SU-DHL-6 (cell line): ENCODE data around the gene MRPS27.

ENCODE experiments used
- H2AFZ ChIP-seq: fragments of 200-600 bp; sonication (generic); 2 replicates; pipeline ENCODE4 v1.6.1; 2014; ENCODE audit warnings: low read depth, mild to moderate bottlenecking, moderate library complexity, mixed read lengths, antibody characterized with exemption, low read length; ENCODE audit not compliant: severe bottlenecking
- H3F3A ChIP-seq: fragments of 200-600 bp; shearing (Covaris generic); 2 replicates; pipeline ENCODE4 v1.6.0; 2016; ENCODE audit warnings: antibody characterized with exemption, mild to moderate bottlenecking; ENCODE audit not compliant: insufficient read depth
- H3K27ac ChIP-seq: fragments of 200-600 bp; sonication (generic); 2 replicates; pipeline ENCODE4 v1.5.1; 2016; ENCODE audit warnings: low read depth, mild to moderate bottlenecking, low read length, moderate library complexity, mixed read lengths
- H3K27me3 ChIP-seq: fragments of 200-600 bp; sonication (generic), shearing (Covaris generic); 2 replicates; pipeline ENCODE4 v1.6.0; 2014; ENCODE audit warnings: mild to moderate bottlenecking, low read length
- H3K36me3 ChIP-seq: fragments of 200-600 bp; sonication (generic); 2 replicates; pipeline ENCODE4 v1.6.1; 2014; ENCODE audit warnings: mild to moderate bottlenecking, low read length, mixed read lengths
- H3K4me2 ChIP-seq: fragments of 300-600, 200-600 bp; shearing (Covaris generic), sonication (generic); 2 replicates; pipeline ENCODE4 v1.6.0; 2014; ENCODE audit warnings: low read length, low read depth, mild to moderate bottlenecking; ENCODE audit not compliant: poor library complexity, severe bottlenecking
- H3K4me3 ChIP-seq: fragments of 200-600 bp; sonication (generic); 2 replicates; pipeline ENCODE4 v1.5.1; 2014; ENCODE audit warnings: antibody characterized with exemption, low read length, mild to moderate bottlenecking, mixed read lengths; ENCODE audit not compliant: insufficient read depth, poor library complexity, severe bottlenecking
- H3K79me2 ChIP-seq: fragments of 200-600 bp; sonication (generic); 2 replicates; pipeline ENCODE4 v1.6.1; 2014; ENCODE audit warnings: mild to moderate bottlenecking, low read length, moderate library complexity; ENCODE audit not compliant: insufficient read depth
- H3K9ac ChIP-seq: fragments of 200-600 bp; sonication (generic); 2 replicates; pipeline ENCODE4 v1.7.0; 2014; ENCODE audit warnings: mild to moderate bottlenecking, low read length
- H3K9me2 ChIP-seq: fragments of 200-600 bp; sonication (generic); replicated peaks from 2 replicates; pipeline ENCODE4 v1.6.1; 2014; ENCODE audit warnings: low read length; ENCODE audit not compliant: insufficient read depth
- H3K9me3 ChIP-seq: fragments of 200-600 bp; sonication (generic); 2 replicates; pipeline ENCODE4 v1.6.1; 2014; ENCODE audit warnings: low read length, mixed read lengths; ENCODE audit not compliant: insufficient read depth
- H4K20me1 ChIP-seq: fragments of 200-600 bp; sonication (generic); 2 replicates; pipeline ENCODE4 v1.6.1; 2014; ENCODE audit warnings: low read depth, mild to moderate bottlenecking, antibody characterized with exemption, low read length, moderate library complexity, mixed read lengths
- EZH2phosphoT487 ChIP-seq: fragments of 200-600 bp; sonication (generic), shearing (Covaris generic); conservative IDR thresholded peaks from 2 replicates; pipeline ENCODE4 v1.6.1; 2018; ENCODE audit warnings: mild to moderate bottlenecking, antibody characterized with exemption, low read length, moderate library complexity, mixed read lengths
- TF ChIP-seq, protein P1 (sequence below): fragments of 200-600 bp; sonication (generic); IDR thresholded peaks from one replicate; pipeline ENCODE4 v1.5.1; 2017; ENCODE audit warnings: antibody characterized with exemption, mild to moderate bottlenecking, low read length, moderate library complexity; ENCODE audit not compliant: insufficient read depth, poor library complexity, severe bottlenecking

Gene MRPS27

DNA sequence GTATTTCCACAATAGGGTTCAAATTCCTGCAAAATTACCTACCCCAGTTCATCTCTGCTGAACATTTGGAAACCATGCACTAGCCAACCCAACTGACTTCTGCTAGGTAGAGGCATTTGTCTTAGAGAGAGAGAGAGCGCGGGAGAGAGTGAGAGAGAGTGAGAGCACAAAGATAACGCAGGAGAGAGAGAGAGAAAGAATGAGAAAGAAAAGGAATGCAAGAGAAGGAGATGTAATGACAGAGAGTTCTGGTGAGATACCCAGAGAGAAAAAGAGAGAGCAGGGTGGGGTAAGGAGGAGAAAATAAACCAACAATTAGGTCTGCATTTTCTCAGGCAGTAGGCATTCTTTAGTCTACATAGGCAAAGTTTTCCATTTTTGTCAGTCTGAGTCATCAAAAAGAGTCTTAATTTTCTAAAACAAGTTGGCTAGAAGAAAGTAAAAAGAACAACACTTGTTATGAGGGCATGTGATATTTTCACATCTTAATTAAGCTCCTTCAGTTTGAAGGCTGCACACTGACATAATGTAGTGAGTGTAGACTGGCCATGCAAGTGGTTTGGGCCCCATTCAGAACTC is 114.5 kb downstream of the MRPS27 start:
- no peak for TF ChIP-seq EZH2phosphoT487
- TF ChIP-seq, protein P1, sequence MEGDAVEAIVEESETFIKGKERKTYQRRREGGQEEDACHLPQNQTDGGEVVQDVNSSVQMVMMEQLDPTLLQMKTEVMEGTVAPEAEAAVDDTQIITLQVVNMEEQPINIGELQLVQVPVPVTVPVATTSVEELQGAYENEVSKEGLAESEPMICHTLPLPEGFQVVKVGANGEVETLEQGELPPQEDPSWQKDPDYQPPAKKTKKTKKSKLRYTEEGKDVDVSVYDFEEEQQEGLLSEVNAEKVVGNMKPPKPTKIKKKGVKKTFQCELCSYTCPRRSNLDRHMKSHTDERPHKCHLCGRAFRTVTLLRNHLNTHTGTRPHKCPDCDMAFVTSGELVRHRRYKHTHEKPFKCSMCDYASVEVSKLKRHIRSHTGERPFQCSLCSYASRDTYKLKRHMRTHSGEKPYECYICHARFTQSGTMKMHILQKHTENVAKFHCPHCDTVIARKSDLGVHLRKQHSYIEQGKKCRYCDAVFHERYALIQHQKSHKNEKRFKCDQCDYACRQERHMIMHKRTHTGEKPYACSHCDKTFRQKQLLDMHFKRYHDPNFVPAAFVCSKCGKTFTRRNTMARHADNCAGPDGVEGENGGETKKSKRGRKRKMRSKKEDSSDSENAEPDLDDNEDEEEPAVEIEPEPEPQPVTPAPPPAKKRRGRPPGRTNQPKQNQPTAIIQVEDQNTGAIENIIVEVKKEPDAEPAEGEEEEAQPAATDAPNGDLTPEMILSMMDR = no peak
- H3K36me3 ChIP-seq = no peaks in the 10 kb centered on the region
- H3K4me2 ChIP-seq = no peak overlapping the region
- no peaks in the 10 kb centered on the region; the same call in 1 of the 2 replicates for H3F3A ChIP-seq
- H3K27ac ChIP-seq = no peak overlapping the region
- no peaks in the 10 kb centered on the region for H3K27me3 ChIP-seq
- no peaks in the 10 kb centered on the region for H3K9me3 ChIP-seq
- no peaks in the 10 kb centered on the region for H3K79me2 ChIP-seq
- H2AFZ ChIP-seq = no peak overlapping the region
- H3K9me2 ChIP-seq = no peaks in the 10 kb centered on the region
- H3K9ac ChIP-seq = no peak overlapping the region
- H3K4me3 ChIP-seq = no peak overlapping the region
- H4K20me1 ChIP-seq = no peaks in the 10 kb centered on the region

- H3K4me2 ChIP-seq = no peak overlapping the region
Measured at GRCh38 chr5:72204946-72205345, 115.1 kb downstream of the MRPS27 start.

GRCh38 chr5:72203251-72203845 is 116.7 kb downstream of the MRPS27 start:
- no peaks in the 10 kb centered on the region for H3K36me3 ChIP-seq
- H3F3A ChIP-seq = no peaks in the 10 kb centered on the region; the same call in 1 of the 2 replicates
- no peak overlapping the region for H2AFZ ChIP-seq
- H3K27me3 ChIP-seq = no peaks in the 10 kb centered on the region
- no peaks in the 10 kb centered on the region for H3K9me3 ChIP-seq
- no peaks in the 10 kb centered on the region for H4K20me1 ChIP-seq
- TF ChIP-seq, protein P1 = no peak
- no peak for TF ChIP-seq EZH2phosphoT487
- H3K79me2 ChIP-seq = no peaks in the 10 kb centered on the region
- H3K4me3 ChIP-seq = no peak overlapping the region
- no peak overlapping the region for H3K9ac ChIP-seq
- H3K27ac ChIP-seq = no peak overlapping the region
- H3K9me2 ChIP-seq = no peaks in the 10 kb centered on the region
- no peak overlapping the region for H3K4me2 ChIP-seq

More at GRCh38 chr5:72204946-72205345, 115.1 kb downstream of the MRPS27 start:
- no peak overlapping the region for H3K9ac ChIP-seq
- no peak overlapping the region for H3K4me3 ChIP-seq
- H3K79me2 ChIP-seq = no peaks in the 10 kb centered on the region
- H3K9me3 ChIP-seq = no peaks in the 10 kb centered on the region
- no peaks in the 10 kb centered on the region for H3K36me3 ChIP-seq
- no peaks in the 10 kb centered on the region for H3K27me3 ChIP-seq
- TF ChIP-seq, protein P1 = no peak
- no peaks in the 10 kb centered on the region; the same call in 1 of the 2 replicates for H3F3A ChIP-seq
- H2AFZ ChIP-seq = no peak overlapping the region
- H3K9me2 ChIP-seq = no peaks in the 10 kb centered on the region
- H3K27ac ChIP-seq = no peak overlapping the region
- H4K20me1 ChIP-seq = no peaks in the 10 kb centered on the region
